Measurements from ENCODE around the gene PPP1R16B. TPM values are rescaled to one million over a fixed set of nuclear protein-coding genes. Genes with fewer than 3 reads are reported as not detected.

PPP1R16B gene
- total RNA-seq, 4 donors from 2014 or later = 6.3 to 14.4 (median 9.0) TPM

GRCh38 chr20:38883981-38884733 lies 78.7 kb downstream of the PPP1R16B start:
- Histone ChIP-seq H3K27me3 (no peaks in the 10 kb centered on the region), H3K27ac (no peak overlapping the region), H3K9me3 (no peaks in the 10 kb centered on the region), H3K4me3 (replicated peaks in 1 of 3) (no peak overlapping the region), H3K4me1 (no peaks in the 10 kb centered on the region), H3K36me3 (no peaks in the 10 kb centered on the region)
- WGBS, 2 donors = 91 to 93% methylated on average over 13 of the region's 13 CpGs
- TF ChIP-seq POLR2A (IDR thresholded peaks at IDR 0.05) = no peak
- TF ChIP-seq CTCF (IDR thresholded peaks at IDR 0.05) = no peak
- DNase-seq = no peak
- intact Hi-C loops (cut with DNase I) = no loop called here

GRCh38 chr20:38885357-38885756 lies 79.9 kb downstream of the PPP1R16B start:
- no peaks in the 10 kb centered on the region for H3K9me3 ChIP-seq
- no peak overlapping the region for H3K4me3 ChIP-seq (replicated peaks in 1 of 3)
- TF ChIP-seq POLR2A (IDR thresholded peaks at IDR 0.05) = no peak
- no peak for TF ChIP-seq CTCF (IDR thresholded peaks at IDR 0.05)
- 77 to 81% methylated on average over 6 of the region's 6 CpGs for WGBS, 2 donors
- no peak for DNase-seq
- no peaks in the 10 kb centered on the region for H3K4me1 ChIP-seq
- intact Hi-C loops (cut with DNase I) = no loop called here
- H3K36me3 ChIP-seq = no peaks in the 10 kb centered on the region
- H3K27me3 ChIP-seq = no peaks in the 10 kb centered on the region
- no peak overlapping the region for H3K27ac ChIP-seq

- no peak overlapping the region for H3K27ac ChIP-seq
- no peak for TF ChIP-seq CTCF (IDR thresholded peaks at IDR 0.05)
- TF ChIP-seq POLR2A (IDR thresholded peaks at IDR 0.05) = no peak
- H3K9me3 ChIP-seq = no peaks in the 10 kb centered on the region
- no peak overlapping the region for H3K4me3 ChIP-seq (replicated peaks in 1 of 3)
- 63 to 67% methylated on average over 10 to 13 of the region's 13 CpGs for WGBS, 2 donors
- H3K36me3 ChIP-seq = no peaks in the 10 kb centered on the region
- no peaks in the 10 kb centered on the region for H3K27me3 ChIP-seq
- no peak for DNase-seq
- no peaks in the 10 kb centered on the region for H3K4me1 ChIP-seq
- intact Hi-C loops (cut with DNase I) = no loop called here
Measured at GRCh38 chr20:38888059-38888831, 82.7 kb downstream of the PPP1R16B start.

- no peaks in the 10 kb centered on the region for H3K36me3 ChIP-seq
- H3K27me3 ChIP-seq = no peaks in the 10 kb centered on the region
- no peak for DNase-seq
- intact Hi-C loops (cut with DNase I) = no loop called here
- H3K9me3 ChIP-seq = no peaks in the 10 kb centered on the region
- no peak for TF ChIP-seq CTCF (IDR thresholded peaks at IDR 0.05)
- no peak for TF ChIP-seq POLR2A (IDR thresholded peaks at IDR 0.05)
- 90 to 100% methylated on average over 2 of the region's 2 CpGs for WGBS, 2 donors
- H3K4me3 ChIP-seq (replicated peaks in 1 of 3) = no peak overlapping the region
- peaks cover 0 to 7% of the 10 kb centered on the region in 2 donors for H3K4me1 ChIP-seq
- no peak overlapping the region for H3K27ac ChIP-seq
Measured at GRCh38 chr20:38889050-38889449, 83.6 kb downstream of the PPP1R16B start.
